IMR-90 (cell line): ENCODE data around the gene SLC46A3.

ENCODE experiments used
- BHLHE40 ChIP-seq: fragments of 150-350 bp; IDR thresholded peaks from 2 replicates; pipeline ENCODE4 v1.6.1; 2016; ENCODE audit warnings: mild to moderate bottlenecking, low read depth, low read length
- POLR2A ChIP-seq: IDR thresholded peaks from 2 replicates; pipeline ENCODE4 v1.6.1; 2012; ENCODE audit warnings: mild to moderate bottlenecking, low read depth, low read length
- RAD21 ChIP-seq: IDR thresholded peaks from 2 replicates; pipeline ENCODE4 v1.6.1; 2012; ENCODE audit warnings: low read length, improper control_type of control experiment
- RFX5 ChIP-seq: IDR thresholded peaks from 2 replicates; pipeline ENCODE4 v1.8.0; 2012; ENCODE audit warnings: low read depth, mild to moderate bottlenecking, low read length, moderate library complexity
- TF ChIP-seq, protein P1 (sequence below): conservative IDR thresholded peaks from 2 replicates; pipeline ENCODE4 v1.5.1; 2012; ENCODE audit warnings: mild to moderate bottlenecking, low read depth, low read length, improper control_type of control experiment
- TF ChIP-seq, protein P2 (sequence below): fragments of 150-350 bp; IDR thresholded peaks from 2 replicates; pipeline ENCODE4 v1.6.1; 2017; ENCODE audit warnings: mild to moderate bottlenecking, antibody characterized with exemption, low read length, low read depth

DNA sequence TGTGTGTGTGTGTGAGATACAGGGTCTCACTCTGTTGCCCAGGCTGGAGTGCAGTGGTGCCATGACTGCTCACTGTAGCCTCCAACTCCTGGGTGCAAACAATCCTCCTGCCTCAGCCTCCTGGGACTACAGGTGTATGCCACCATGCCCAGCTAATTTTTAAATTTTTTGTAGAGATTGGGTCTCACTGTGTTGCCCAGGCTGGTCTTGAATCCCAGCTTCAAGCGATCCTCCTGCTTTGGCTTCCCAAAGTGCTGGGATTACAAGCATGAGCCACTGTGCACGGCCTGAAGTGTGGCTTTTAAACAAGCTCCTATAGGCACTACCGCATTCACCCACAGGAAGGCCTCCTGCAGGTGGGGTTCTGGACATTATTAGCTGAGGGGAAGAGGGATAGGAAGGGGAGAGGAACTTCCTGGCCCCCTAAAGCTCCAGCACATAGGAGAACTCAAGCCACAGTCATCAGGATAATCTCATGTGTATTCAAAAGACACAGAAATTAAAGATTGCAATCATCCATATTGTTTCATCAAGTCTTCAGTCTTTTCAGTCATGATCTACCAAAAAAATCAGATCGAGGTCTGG is 24.8 kb upstream of the SLC46A3 start:
- TF ChIP-seq, protein P1, sequence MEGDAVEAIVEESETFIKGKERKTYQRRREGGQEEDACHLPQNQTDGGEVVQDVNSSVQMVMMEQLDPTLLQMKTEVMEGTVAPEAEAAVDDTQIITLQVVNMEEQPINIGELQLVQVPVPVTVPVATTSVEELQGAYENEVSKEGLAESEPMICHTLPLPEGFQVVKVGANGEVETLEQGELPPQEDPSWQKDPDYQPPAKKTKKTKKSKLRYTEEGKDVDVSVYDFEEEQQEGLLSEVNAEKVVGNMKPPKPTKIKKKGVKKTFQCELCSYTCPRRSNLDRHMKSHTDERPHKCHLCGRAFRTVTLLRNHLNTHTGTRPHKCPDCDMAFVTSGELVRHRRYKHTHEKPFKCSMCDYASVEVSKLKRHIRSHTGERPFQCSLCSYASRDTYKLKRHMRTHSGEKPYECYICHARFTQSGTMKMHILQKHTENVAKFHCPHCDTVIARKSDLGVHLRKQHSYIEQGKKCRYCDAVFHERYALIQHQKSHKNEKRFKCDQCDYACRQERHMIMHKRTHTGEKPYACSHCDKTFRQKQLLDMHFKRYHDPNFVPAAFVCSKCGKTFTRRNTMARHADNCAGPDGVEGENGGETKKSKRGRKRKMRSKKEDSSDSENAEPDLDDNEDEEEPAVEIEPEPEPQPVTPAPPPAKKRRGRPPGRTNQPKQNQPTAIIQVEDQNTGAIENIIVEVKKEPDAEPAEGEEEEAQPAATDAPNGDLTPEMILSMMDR: no peak
- TF ChIP-seq, protein P2, sequence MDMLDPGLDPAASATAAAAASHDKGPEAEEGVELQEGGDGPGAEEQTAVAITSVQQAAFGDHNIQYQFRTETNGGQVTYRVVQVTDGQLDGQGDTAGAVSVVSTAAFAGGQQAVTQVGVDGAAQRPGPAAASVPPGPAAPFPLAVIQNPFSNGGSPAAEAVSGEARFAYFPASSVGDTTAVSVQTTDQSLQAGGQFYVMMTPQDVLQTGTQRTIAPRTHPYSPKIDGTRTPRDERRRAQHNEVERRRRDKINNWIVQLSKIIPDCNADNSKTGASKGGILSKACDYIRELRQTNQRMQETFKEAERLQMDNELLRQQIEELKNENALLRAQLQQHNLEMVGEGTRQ: no peak
- TF ChIP-seq RFX5: no peak
- TF ChIP-seq POLR2A: no peak
- no peak for TF ChIP-seq BHLHE40
- TF ChIP-seq RAD21: no peak
